Colon (tissue), 2 donors: Measurements from ENCODE around the gene AKNA.

Experiments
- FAIRE-seq: peaks from 2 replicates; lab custom pipeline; 2012; peaks lifted over from hg19 to GRCh38; lab: Jason Lieb, UNC
- donor health status: control.
- donor health status: control.

Gene AKNA

GRCh38 chr9:114414346-114414745 is 26.6 kb upstream of the AKNA start:
- FAIRE-seq: no peak

GRCh38 chr9:114413861-114414301 is 26.1 kb upstream of the AKNA start:
- FAIRE-seq: no peak

GRCh38 chr9:114412048-114412683 is 24.4 kb upstream of the AKNA start:
- FAIRE-seq: no peak

GRCh38 chr9:114411452-114411851 is 23.7 kb upstream of the AKNA start:
- FAIRE-seq: no peak

GRCh38 chr9:114410910-114411309 is 23.1 kb upstream of the AKNA start:
- FAIRE-seq: no peak

GRCh38 chr9:114409842-114410241 is 22.1 kb upstream of the AKNA start:
- no peak for FAIRE-seq

GRCh38 chr9:114409103-114409780 is 21.5 kb upstream of the AKNA start:
- FAIRE-seq: no peak

- FAIRE-seq: no peak
Measured at GRCh38 chr9:114408645-114409044, 20.9 kb upstream of the AKNA start.

- no peak for FAIRE-seq
Measured at GRCh38 chr9:114407889-114408288, 20.1 kb upstream of the AKNA start.

GRCh38 chr9:114406441-114406840 is 18.7 kb upstream of the AKNA start:
- no peak for FAIRE-seq

- FAIRE-seq: no peak
Measured at GRCh38 chr9:114405294-114406034, 17.7 kb upstream of the AKNA start.

GRCh38 chr9:114404531-114404930 is 16.7 kb upstream of the AKNA start:
- FAIRE-seq: no peak

GRCh38 chr9:114403153-114403756 is 15.5 kb upstream of the AKNA start:
- FAIRE-seq: no peak

- no peak for FAIRE-seq
Measured at GRCh38 chr9:114401344-114401743, 13.6 kb upstream of the AKNA start.

- FAIRE-seq: no peak
Measured at GRCh38 chr9:114400772-114401171, 13.0 kb upstream of the AKNA start.

- no peak for FAIRE-seq
Measured at GRCh38 chr9:114400219-114400618, 12.4 kb upstream of the AKNA start.

- no peak for FAIRE-seq
Measured at GRCh38 chr9:114399381-114399780, 11.6 kb upstream of the AKNA start.

- FAIRE-seq: no peak
Measured at GRCh38 chr9:114397848-114398605, 10.2 kb upstream of the AKNA start.

GRCh38 chr9:114397219-114397847 is 9.6 kb upstream of the AKNA start:
- FAIRE-seq: no peak

- FAIRE-seq: no peak
Measured at GRCh38 chr9:114396558-114397218, 8.9 kb upstream of the AKNA start.

- FAIRE-seq: no peak
Measured at GRCh38 chr9:114395768-114396167, 8.0 kb upstream of the AKNA start.
